Glomerular endothelial cell (primary cell): ENCODE data around the gene MARCO. TPM values are rescaled to one million over a fixed set of nuclear protein-coding genes. Genes with fewer than 3 reads are reported as not detected.

Experiments
- DNase-seq: peaks from one replicate; pipeline ENCODE4 v3.0.0-alpha.2; 2011; ENCODE audit warnings: low read depth, low spot score; ENCODE audit errors: extremely low read depth
- total RNA-seq: library from RNA; depleted of rRNA; stranded (reverse); fragments of >200 nt; gene quantifications from 2 replicates; pipeline ENCODE4 v1.2.3, GENCODE V29; 2015

Gene MARCO, protein sequence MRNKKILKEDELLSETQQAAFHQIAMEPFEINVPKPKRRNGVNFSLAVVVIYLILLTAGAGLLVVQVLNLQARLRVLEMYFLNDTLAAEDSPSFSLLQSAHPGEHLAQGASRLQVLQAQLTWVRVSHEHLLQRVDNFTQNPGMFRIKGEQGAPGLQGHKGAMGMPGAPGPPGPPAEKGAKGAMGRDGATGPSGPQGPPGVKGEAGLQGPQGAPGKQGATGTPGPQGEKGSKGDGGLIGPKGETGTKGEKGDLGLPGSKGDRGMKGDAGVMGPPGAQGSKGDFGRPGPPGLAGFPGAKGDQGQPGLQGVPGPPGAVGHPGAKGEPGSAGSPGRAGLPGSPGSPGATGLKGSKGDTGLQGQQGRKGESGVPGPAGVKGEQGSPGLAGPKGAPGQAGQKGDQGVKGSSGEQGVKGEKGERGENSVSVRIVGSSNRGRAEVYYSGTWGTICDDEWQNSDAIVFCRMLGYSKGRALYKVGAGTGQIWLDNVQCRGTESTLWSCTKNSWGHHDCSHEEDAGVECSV
- not detected in 2 replicates for total RNA-seq

GRCh38 chr2:118942031-118942430, at the start of gene MARCO:
MARCO (plus strand) TSS chr2:118942194; CDS start chr2:118942301, 107 bp downstream.
- DNase-seq: no peak

GRCh38 chr2:118893100-118893499, 48.9 kb upstream of the MARCO start:
- no peak for DNase-seq

- DNase-seq: no peak
Measured at GRCh38 chr2:118902266-118903028, 39.5 kb upstream of the MARCO start.

DNA sequence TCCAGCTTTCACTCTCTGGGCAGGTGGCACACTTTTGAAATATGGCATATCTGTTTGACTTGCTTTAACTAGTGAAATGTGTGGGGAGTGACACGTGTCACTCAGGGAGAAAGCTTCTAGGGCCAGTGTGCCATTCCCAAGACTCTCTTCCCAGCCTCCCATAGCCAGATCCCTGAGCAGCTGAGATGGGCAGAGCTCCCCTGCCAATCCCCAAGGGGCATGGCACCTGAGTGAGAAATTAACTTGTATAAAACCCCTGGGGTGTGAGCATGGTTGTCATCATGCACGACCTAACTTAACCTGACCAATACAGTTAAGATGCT, 39.0 kb upstream of the MARCO start:
- no peak for DNase-seq

- no peak for DNase-seq
Measured at GRCh38 chr2:118903551-118904479, 38.2 kb upstream of the MARCO start.

GRCh38 chr2:118905206-118905605, 36.8 kb upstream of the MARCO start:
- no peak for DNase-seq

DNA sequence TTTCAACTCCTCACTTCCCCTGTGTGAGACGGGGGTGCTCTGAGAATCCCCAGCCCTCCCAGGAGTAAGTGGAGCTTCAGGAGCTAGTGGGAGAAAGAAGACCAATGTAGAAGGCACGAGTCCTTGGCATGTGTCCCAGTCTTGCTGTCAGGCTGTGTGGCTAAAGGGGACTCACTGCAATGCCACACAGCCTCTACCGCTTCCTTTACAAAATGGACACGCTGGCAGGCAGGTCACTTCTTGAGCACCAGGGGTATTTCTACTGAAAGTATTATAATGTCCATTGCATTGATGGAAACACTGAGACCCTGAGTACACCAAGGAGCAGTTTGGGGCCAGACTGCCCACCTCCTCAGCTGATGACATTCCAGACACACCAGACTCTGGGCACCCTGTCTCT, 35.8 kb upstream of the MARCO start:
- DNase-seq: no peak

DNA sequence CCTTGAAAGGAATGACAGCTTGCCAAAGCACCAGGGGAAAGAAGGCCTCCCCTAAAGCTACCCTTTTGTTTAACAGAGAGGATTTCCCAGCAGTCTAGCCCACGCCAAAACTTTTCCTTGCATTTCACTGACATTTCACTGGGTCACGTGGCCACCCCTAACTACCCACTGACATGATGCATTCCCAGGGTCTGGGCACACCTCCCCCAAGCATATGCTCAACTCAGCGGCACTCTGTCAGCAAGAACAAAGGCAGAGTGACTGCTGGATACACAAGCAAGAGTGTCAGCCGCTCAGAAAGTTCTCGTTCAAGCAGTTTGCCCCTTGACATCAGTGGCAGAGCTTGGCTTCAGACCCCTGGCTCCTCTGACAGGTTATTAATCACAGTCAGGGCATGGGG, 34.2 kb upstream of the MARCO start:
- DNase-seq: no peak

DNA sequence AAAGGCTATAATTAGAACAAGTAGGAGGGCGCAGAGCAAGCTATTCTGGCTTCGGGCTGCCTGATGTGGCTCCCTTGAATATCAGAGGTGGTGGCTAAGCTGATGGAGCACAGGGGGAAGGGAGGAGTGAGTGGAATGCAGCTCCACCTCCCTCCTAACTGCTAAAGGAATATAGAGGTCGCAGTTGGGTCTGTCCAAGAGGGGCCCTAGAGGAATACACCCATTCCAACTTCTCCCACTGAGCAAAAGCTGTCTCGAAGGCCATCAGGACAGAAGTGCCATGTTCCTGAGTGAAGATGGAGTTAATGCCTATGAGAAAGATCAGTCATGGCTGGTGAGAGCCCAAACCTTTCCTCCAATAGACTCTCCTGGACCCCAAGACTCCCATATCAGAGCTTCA, 32.8 kb upstream of the MARCO start:
- DNase-seq: no peak

- no peak for DNase-seq
Measured at GRCh38 chr2:118911166-118911856, 30.7 kb upstream of the MARCO start.

GRCh38 chr2:118911936-118912335, 30.1 kb upstream of the MARCO start:
- no peak for DNase-seq

- DNase-seq: no peak
Measured at GRCh38 chr2:118913131-118913802, 28.7 kb upstream of the MARCO start.

DNA sequence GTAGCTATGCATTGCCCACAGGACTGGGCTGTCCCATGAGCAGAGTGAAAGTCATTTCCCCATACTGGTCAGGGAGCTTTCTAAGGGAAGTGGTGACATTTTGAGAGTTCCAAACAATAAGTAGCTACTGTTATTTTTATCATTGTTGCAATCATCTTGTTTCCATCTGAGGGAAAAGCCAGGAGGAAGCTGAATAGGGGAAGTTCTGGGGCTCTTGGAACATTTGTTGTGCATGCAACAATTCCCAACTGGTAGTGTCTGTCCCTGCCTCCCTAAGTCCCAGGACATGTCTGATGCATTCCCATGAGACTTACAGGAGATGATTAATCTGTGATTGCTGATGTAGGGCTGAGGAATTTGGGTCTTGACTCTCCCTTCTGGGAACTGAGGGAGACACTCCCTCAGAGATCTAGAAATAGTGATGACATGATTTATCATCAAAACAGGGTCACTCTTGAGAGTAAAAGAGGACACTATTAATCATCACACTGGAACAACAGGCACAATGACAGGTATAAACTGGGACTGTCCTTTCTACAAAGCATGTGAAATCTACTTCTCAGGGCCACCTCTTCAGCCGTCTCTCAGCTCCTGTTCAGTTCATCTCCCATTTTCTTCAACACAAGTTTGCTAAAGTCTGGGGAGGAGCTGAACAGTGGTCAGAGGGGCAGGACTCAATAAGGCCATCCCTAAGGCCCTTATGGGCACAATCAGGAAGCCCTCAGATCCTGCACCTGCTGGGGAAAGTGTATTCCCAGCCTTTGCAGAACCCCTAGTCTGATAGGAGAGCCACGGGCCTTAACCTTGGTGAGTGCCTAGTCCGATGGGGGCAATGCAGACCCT, 28.0 kb upstream of the MARCO start:
- DNase-seq: no peak

- DNase-seq: no peak
Measured at GRCh38 chr2:118914721-118915453, 27.1 kb upstream of the MARCO start.

DNA sequence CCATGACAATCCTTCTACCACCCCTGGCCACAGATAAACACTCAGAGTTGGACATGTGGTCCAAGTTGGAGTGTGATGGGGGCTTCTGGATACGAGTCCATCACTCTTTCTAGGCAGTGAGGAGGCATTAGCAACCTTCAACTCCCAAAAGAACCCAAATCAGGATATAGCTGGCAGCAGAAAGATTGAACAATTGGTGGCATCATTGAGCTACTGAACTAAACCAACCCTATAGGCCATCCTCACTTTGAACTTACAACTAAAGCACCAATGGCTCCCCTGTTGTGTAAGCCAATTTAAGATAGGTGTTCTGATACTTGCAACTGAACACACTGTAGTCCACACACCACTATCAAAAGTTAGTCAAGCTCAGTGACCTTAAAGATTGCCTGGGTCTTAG, 24.0 kb upstream of the MARCO start:
- DNase-seq: no peak

DNA sequence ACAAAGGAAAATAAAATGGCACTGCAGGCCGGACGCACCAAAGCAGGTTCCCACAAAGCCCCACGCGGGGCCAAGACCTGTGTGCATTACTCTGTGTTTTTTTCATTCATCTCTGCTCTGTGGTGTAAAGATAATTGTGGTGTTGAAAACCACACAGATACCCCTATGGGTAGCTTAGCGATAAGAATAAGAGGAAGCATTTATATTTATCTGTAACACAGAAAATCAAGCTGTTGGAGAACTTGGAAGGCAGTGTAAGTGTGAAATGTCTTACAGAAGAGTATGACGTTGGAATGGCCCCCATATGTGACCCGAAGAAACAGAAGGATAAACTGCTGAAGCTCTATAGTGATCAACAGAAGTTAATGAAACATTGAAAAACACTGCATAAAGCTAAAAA, 20.3 kb upstream of the MARCO start:
- no peak for DNase-seq

- no peak for DNase-seq
Measured at GRCh38 chr2:118922254-118922653, 19.7 kb upstream of the MARCO start.

GRCh38 chr2:118923371-118923770, 18.6 kb upstream of the MARCO start:
- DNase-seq: no peak
